Neural cell (in vitro differentiated cells): ENCODE data around the gene ZNF148. TPM values are rescaled to one million over a fixed set of nuclear protein-coding genes. Genes with fewer than 3 reads are reported as not detected.

Source experiments
- H2AFZ ChIP-seq: fragments of 200-600, 300-800 bp; sonication (generic), shearing (Covaris generic); 2 replicates; pipeline ENCODE4 v1.6.0; 2014; ENCODE audit warnings: low read depth, mild to moderate bottlenecking, antibody characterized with exemption, low read length, moderate library complexity
- H3F3A ChIP-seq: fragments of 200-600 bp; shearing (Covaris generic); 2 replicates; pipeline ENCODE4 v1.6.1; 2016; ENCODE audit warnings: mild to moderate bottlenecking, moderate library complexity, mixed read lengths, antibody characterized with exemption, low read length; ENCODE audit not compliant: insufficient read depth, poor library complexity, severe bottlenecking
- H3K27ac ChIP-seq: fragments of 200-600, 300-800 bp; sonication (generic), shearing (Covaris generic); 2 replicates; pipeline ENCODE4 v1.5.1; 2014; ENCODE audit warnings: mild to moderate bottlenecking, low read length, moderate library complexity
- H3K27me3 ChIP-seq: fragments of 300-800, 200-600 bp; sonication (generic), shearing (Covaris generic); 2 replicates; pipeline ENCODE4 v1.6.0; 2014; ENCODE audit warnings: mild to moderate bottlenecking, low read depth, low read length, moderate library complexity; ENCODE audit not compliant: insufficient read depth
- H3K36me3 ChIP-seq: fragments of 300-800, 200-600 bp; sonication (generic), shearing (Covaris generic); 2 replicates; pipeline ENCODE4 v1.5.1; 2014; ENCODE audit warnings: mild to moderate bottlenecking, antibody characterized with exemption, low read length, moderate library complexity; ENCODE audit not compliant: insufficient read depth
- H3K4me2 ChIP-seq: fragments of 300-800, 200-600 bp; sonication (generic), shearing (Covaris generic); 2 replicates; pipeline ENCODE4 v1.6.0; 2014; ENCODE audit warnings: mild to moderate bottlenecking, low read length
- H3K4me3 ChIP-seq: fragments of 300-800, 200-600 bp; sonication (generic), shearing (Covaris generic); 2 replicates; pipeline ENCODE4 v1.5.1; 2014; ENCODE audit warnings: mild to moderate bottlenecking, low read length, moderate library complexity
- H3K79me2 ChIP-seq: fragments of 200-600 bp; shearing (Covaris generic); replicated peaks from 2 replicates; pipeline ENCODE4 v1.6.0; 2014; ENCODE audit warnings: mild to moderate bottlenecking, low read length, moderate library complexity; ENCODE audit not compliant: insufficient read depth
- H3K9ac ChIP-seq: fragments of 300-800, 200-600 bp; sonication (generic), shearing (Covaris generic); 2 replicates; pipeline ENCODE4 v1.6.1; 2016; ENCODE audit warnings: mild to moderate bottlenecking, low read length, mixed read lengths
- H3K9me2 ChIP-seq: fragments of 200-600 bp; shearing (Covaris generic); 2 replicates; pipeline ENCODE4 v1.6.1; 2016; ENCODE audit warnings: mild to moderate bottlenecking, low read length, mixed read lengths; ENCODE audit not compliant: insufficient read depth
- H3K9me3 ChIP-seq: fragments of 200-600, 300-800 bp; sonication (generic), shearing (Covaris generic); 2 replicates; pipeline ENCODE4 v1.6.1; 2016; ENCODE audit warnings: mild to moderate bottlenecking, mixed run types, low read length, moderate library complexity, mixed read lengths
- H4K20me1 ChIP-seq: fragments of 200-600 bp; shearing (Covaris generic); 2 replicates; pipeline ENCODE4 v1.6.1; 2016; ENCODE audit warnings: mild to moderate bottlenecking, mixed run types; ENCODE audit not compliant: insufficient read depth
- CTCF ChIP-seq: fragments of 450-650 bp; IDR thresholded peaks from 2 replicates; pipeline ENCODE4 v1.5.1; 2014; ENCODE audit warnings: antibody characterized with exemption, mild to moderate bottlenecking, moderate library complexity; ENCODE audit not compliant: poor library complexity, severe bottlenecking
- EP300 ChIP-seq: fragments of 450-650 bp; conservative IDR thresholded peaks from 2 replicates; pipeline ENCODE4 v1.6.1; 2014; ENCODE audit warnings: antibody characterized with exemption, mild to moderate bottlenecking, moderate library complexity; ENCODE audit not compliant: poor library complexity, severe bottlenecking
- EZH2 ChIP-seq: fragments of 200-600, 300-800 bp; shearing (Covaris generic), sonication (generic); IDR thresholded peaks from 2 replicates; pipeline ENCODE4 v1.6.1; 2014; ENCODE audit warnings: antibody characterized with exemption, low read length, borderline replicate concordance, mild to moderate bottlenecking; ENCODE audit not compliant: insufficient read depth, poor library complexity, severe bottlenecking
- MXI1 ChIP-seq: fragments of 450-650 bp; conservative IDR thresholded peaks from 2 replicates; pipeline ENCODE4 v1.6.1; 2014; ENCODE audit warnings: antibody characterized with exemption, mild to moderate bottlenecking; ENCODE audit not compliant: poor library complexity, severe bottlenecking
- POLR2AphosphoS5 ChIP-seq: IDR thresholded peaks from 2 replicates; pipeline ENCODE4 v1.6.1; 2012
- RAD21 ChIP-seq: fragments of 450-650 bp; conservative IDR thresholded peaks from 2 replicates; pipeline ENCODE4 v1.6.1; 2014; ENCODE audit warnings: antibody characterized with exemption, mild to moderate bottlenecking, moderate library complexity
- REST ChIP-seq: IDR thresholded peaks from 2 replicates; pipeline ENCODE4 v1.6.1; 2012; ENCODE audit warnings: borderline replicate concordance
- SMC3 ChIP-seq: fragments of 450-650 bp; conservative IDR thresholded peaks from 2 replicates; pipeline ENCODE4 v1.6.1; 2014; ENCODE audit warnings: antibody characterized with exemption, mild to moderate bottlenecking, moderate library complexity; ENCODE audit not compliant: poor library complexity
- TAF1 ChIP-seq: IDR thresholded peaks from 2 replicates; pipeline ENCODE4 v1.6.1; 2012; ENCODE audit warnings: low read depth
- polyA plus RNA-seq: library from polyadenylated mRNA; depleted of rRNA; stranded (reverse); fragments of >200 nt; gene quantifications from 2 replicates; pipeline ENCODE4 v1.2.3, GENCODE V29; 2014
- small RNA-seq, 3 experiments: library from RNA; depleted of rRNA; stranded (forward); fragments of <200 nt; gene quantifications; one replicate each; pipeline ENCODE3, GENCODE V24; 2012

ZNF148 gene
- polyA plus RNA-seq, 1 donor from 2014 or later = 16.9 TPM

- H4K20me1 ChIP-seq = no peaks in the 10 kb centered on the region
- no peaks in the 10 kb centered on the region for H3K79me2 ChIP-seq
- no peak overlapping the region for H3K4me3 ChIP-seq
Observed at GRCh38 chr3:125179143-125179883, 195.8 kb downstream of the ZNF148 start.

GRCh38 chr3:125177746-125178145 is 197.4 kb downstream of the ZNF148 start:
- no peaks in the 10 kb centered on the region for H3F3A ChIP-seq
- no peaks in the 10 kb centered on the region for H3K27me3 ChIP-seq
- H3K79me2 ChIP-seq = no peaks in the 10 kb centered on the region
- H3K27ac ChIP-seq = no peak overlapping the region
- no peak for TF ChIP-seq EZH2
- no peak overlapping the region for H3K4me2 ChIP-seq
- H2AFZ ChIP-seq = no peak overlapping the region
- peaks cover 7% of the 10 kb centered on the region for H3K9me3 ChIP-seq
- no peak overlapping the region for H3K4me3 ChIP-seq
- H3K36me3 ChIP-seq = no peaks in the 10 kb centered on the region
- no peak overlapping the region for H3K9ac ChIP-seq
- H4K20me1 ChIP-seq = no peaks in the 10 kb centered on the region
- H3K9me2 ChIP-seq = no peaks in the 10 kb centered on the region

More at GRCh38 chr3:125179143-125179883, 195.8 kb downstream of the ZNF148 start:
- Histone ChIP-seq H3K27ac (no peak overlapping the region), H3K9me2 (no peaks in the 10 kb centered on the region), H3K36me3 (no peaks in the 10 kb centered on the region), H3K9me3 (peaks cover 5% of the 10 kb centered on the region), H3F3A (no peaks in the 10 kb centered on the region), H2AFZ (no peak overlapping the region), H3K9ac (no peak overlapping the region), H3K4me2 (no peak overlapping the region), H3K27me3 (no peaks in the 10 kb centered on the region)
- TF ChIP-seq POLR2AphosphoS5 (no peak), REST (no peak), SMC3 (no peak), MXI1 (no peak), TAF1 (no peak), RAD21 (no peak), EP300 (no peak), EZH2 (no peak), CTCF (no peak)

Small RNAs within 50 kb of the gene (small RNA-seq; reads per million reads assigned to genes)
- 0 reads per million in 3 experiments for gene RNU6-232P

Other genes with a start within 250 kb of the ZNF148 start
- 1.5 and 4.6 TPM in 2 replicates for gene SLC12A8, start 162.6 kb downstream of the ZNF148 start, polyA plus RNA-seq
- gene SNX4, start 144.9 kb upstream of the ZNF148 start, polyA plus RNA-seq = 158 and 180 TPM in 2 replicates
- gene OSBPL11, start 220.2 kb upstream of the ZNF148 start, polyA plus RNA-seq = 11.8 and 12.6 TPM in 2 replicates